Adrenal gland (tissue), 12 donors: ENCODE measurements around the gene MKNK1. TPM values are rescaled to one million over a fixed set of nuclear protein-coding genes. Genes with fewer than 3 reads are reported as not detected.

ENCODE experiments used
- DNase-seq, 7 donors: peaks; one replicate each; pipeline ENCODE4 v3.0.0-alpha.2; 2019 to 2020
- H3K27ac ChIP-seq, 5 donors: fragments of 200-600 bp; sonication (generic) in 4 of 5; 1 replicate in 3 of 5; 2 replicates in 2 of 5; pipeline versions ENCODE4 v1.5.1 to v1.8.0; 2016 to 2020; ENCODE audit warnings: mild to moderate bottlenecking in 1 of 5
- H3K27me3 ChIP-seq: fragments of 200-600 bp; 2 replicates; pipeline ENCODE4 v1.8.0; 2021
- H3K36me3 ChIP-seq, 2 donors: fragments of 200-600 bp; replicated peaks in 1 of 2; 1 replicate in 1 of 2; 2 replicates in 1 of 2; pipeline versions ENCODE4 v1.5.1 to v1.8.0; 2018 to 2022
- H3K4me1 ChIP-seq, 2 donors: fragments of 200-600 bp; replicated peaks in 1 of 2; 1 replicate in 1 of 2; 2 replicates in 1 of 2; pipeline versions ENCODE4 v1.5.1 to v1.8.0; 2018 to 2021
- H3K4me3 ChIP-seq, 4 donors: fragments of 200-600 bp; sonication (generic) in 3 of 4; one replicate each; pipeline ENCODE4 v1.5.1; 2016 to 2018
- H3K9me3 ChIP-seq, 3 donors: fragments of 200-600 bp; sonication (generic) in 1 of 3; replicated peaks in 1 of 3; 1 replicate in 2 of 3; 2 replicates in 1 of 3; pipeline versions ENCODE4 v1.5.1 to v1.8.0; 2016 to 2021
- POLR2A ChIP-seq, 2 donors: fragments of 450-650 bp; IDR thresholded peaks; one replicate each; pipeline ENCODE4 v1.6.1; 2017; ENCODE audit warnings: antibody characterized with exemption in 2 of 2, mild to moderate bottlenecking in 2 of 2, moderate library complexity in 1 of 2
- WGBS, 4 donors: extraction: QIAGEN DNeasy Blood & Tissue Kit in 2 of 4; methylation state at CpG; one replicate each; pipeline versions ENCODE4 v1.1.5 to v1.1.7; 2013 to 2017; 5-methylcytosine and 5-hydroxymethylcytosine counted together
- intact Hi-C, 2 donors: fragments of 100-400 bp; cut with DNase I; formaldehyde crosslinking; loops; one replicate each; pipeline versions ENCODE4 v1.14.1 to v1.15.0; 2022 to 2023
- polyA plus RNA-seq, 3 donors: library from polyadenylated mRNA; stranded (reverse); fragments of 200-250 nt in 2 of 3; fragments of 350-450 nt in 1 of 3; fragmentation: Illumina TruSeq in 1 of 3; extraction: RNeasy Lipid Tissue Mini Kit (QIAGEN cat#74804) in 1 of 3; gene quantifications; one replicate each; pipeline ENCODE4 v1.2.3, GENCODE V29; 2013 to 2014
- total RNA-seq, 9 donors: library from RNA; depleted of rRNA in 4 of 9; stranded (reverse); fragments of >200 nt in 4 of 9; fragments of 120-200 nt in 1 of 9; fragmentation: NEBNext Ultra II Directional in 1 of 9; extraction: Animal tissue kit (Norgen Biotek cat#: 25700) in 1 of 9; gene quantifications; one replicate each; pipeline versions ENCODE4 v1.1.0 to v1.2.4, GENCODE V29; 2013 to 2023
- TF ChIP-seq, protein P1 (sequence below), 6 experiments: fragments of 450-650 bp in 4 of 6; fragments of 200-600 bp in 2 of 6; sonication (generic) in 1 of 6; IDR thresholded peaks; 1 replicate in 5 of 6; 2 replicates in 1 of 6; pipeline versions ENCODE4 v1.5.1 to v1.8.0; 2016 to 2021; ENCODE audit warnings: antibody characterized with exemption in 6 of 6, mild to moderate bottlenecking in 2 of 6, moderate library complexity in 1 of 6
- donor health status: healthy with polysubstance abuse.
- donor health status: Bipolar disorder and iron deficiency.
- donor health status: DM: yes; HTN: yes; CAD: no.
- donor health status: DM: no; HTN: no; CAD: no.
- donor health status: DM: no; HTN: no; CAD: no.
- donor health status: DM: yes; HTN: yes; CAD: no.

Gene MKNK1
- total and polyA plus RNA-seq, 12 donors: 29.6 to 83.0 (median 46.5) TPM

- DNase-seq: no peak
- Histone ChIP-seq H3K4me1 (peaks cover 0 to 24% of the 10 kb centered on the region in 2 donors), H3K36me3 (peaks cover 0 to 52% of the 10 kb centered on the region in 2 donors), H3K27me3 (no peaks in the 10 kb centered on the region), H3K9me3 (no peaks in the 10 kb centered on the region), H3K27ac (peak overlapping the region in 2 of 5 donors; percentile 28 to 73), H3K4me3 (no peak overlapping the region)
- intact Hi-C loops: no loop called here
- TF ChIP-seq, protein P1, sequence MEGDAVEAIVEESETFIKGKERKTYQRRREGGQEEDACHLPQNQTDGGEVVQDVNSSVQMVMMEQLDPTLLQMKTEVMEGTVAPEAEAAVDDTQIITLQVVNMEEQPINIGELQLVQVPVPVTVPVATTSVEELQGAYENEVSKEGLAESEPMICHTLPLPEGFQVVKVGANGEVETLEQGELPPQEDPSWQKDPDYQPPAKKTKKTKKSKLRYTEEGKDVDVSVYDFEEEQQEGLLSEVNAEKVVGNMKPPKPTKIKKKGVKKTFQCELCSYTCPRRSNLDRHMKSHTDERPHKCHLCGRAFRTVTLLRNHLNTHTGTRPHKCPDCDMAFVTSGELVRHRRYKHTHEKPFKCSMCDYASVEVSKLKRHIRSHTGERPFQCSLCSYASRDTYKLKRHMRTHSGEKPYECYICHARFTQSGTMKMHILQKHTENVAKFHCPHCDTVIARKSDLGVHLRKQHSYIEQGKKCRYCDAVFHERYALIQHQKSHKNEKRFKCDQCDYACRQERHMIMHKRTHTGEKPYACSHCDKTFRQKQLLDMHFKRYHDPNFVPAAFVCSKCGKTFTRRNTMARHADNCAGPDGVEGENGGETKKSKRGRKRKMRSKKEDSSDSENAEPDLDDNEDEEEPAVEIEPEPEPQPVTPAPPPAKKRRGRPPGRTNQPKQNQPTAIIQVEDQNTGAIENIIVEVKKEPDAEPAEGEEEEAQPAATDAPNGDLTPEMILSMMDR (IDR thresholded peaks at IDR 0.05): no peak
- no peak for TF ChIP-seq POLR2A (IDR thresholded peaks at IDR 0.05)
- WGBS, 4 donors: 78 to 87% (median 83%) methylated on average over 4 of the region's 4 CpGs
Observed at GRCh38 chr1:46581681-46582455, 22.2 kb downstream of the MKNK1 start.

DNA sequence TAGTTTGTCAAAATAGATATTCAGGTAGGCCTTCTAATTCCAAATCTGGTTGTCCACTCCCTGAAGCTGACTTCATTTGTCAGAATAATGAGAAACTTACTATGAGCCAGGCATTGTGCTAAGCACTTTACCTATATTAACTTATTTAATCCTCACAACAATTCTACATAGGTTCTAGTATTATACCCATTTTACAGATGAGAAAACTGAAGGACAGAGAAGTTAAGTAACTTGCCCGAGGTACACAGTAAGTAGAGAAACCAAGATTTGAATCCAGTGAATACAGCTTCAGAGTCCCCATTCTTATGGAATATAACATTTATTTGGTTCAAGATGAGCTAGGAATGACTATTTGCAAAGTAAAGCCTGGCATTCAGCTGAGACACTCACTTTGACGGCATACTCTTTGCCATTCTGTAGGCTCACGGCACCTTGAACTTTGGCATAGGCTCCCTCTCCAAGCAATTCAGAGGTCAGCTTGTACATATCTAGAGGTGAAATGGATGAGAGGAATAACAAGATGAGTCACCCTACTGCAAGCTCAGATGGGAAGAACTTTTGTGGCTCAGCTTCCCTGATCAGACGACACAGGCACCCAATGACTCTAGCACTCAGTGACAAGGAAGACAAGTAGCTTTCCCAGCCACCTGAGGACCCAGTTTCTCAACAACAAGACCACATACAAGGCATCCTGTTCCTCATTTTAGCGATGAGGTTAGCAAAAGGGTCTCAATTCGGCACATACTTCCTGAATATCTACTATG, 23.7 kb downstream of the MKNK1 start:
- WGBS, 4 donors: 75 to 83% (median 79%) methylated on average over 5 to 6 of the region's 6 CpGs
- Histone ChIP-seq H3K27ac (peak overlapping the region in 2 of 5 donors; percentile 23 to 42), H3K36me3 (peaks cover 0 to 55% of the 10 kb centered on the region in 2 donors), H3K9me3 (no peaks in the 10 kb centered on the region), H3K4me3 (no peak overlapping the region), H3K4me1 (peaks cover 0 to 8% of the 10 kb centered on the region in 2 donors), H3K27me3 (no peaks in the 10 kb centered on the region)
- intact Hi-C loops: no loop called here
- TF ChIP-seq, protein P1 (IDR thresholded peaks at IDR 0.05): no peak
- TF ChIP-seq POLR2A (IDR thresholded peaks at IDR 0.05): no peak
- peak in 1 of 7 donors; percentile 36 for DNase-seq

DNA sequence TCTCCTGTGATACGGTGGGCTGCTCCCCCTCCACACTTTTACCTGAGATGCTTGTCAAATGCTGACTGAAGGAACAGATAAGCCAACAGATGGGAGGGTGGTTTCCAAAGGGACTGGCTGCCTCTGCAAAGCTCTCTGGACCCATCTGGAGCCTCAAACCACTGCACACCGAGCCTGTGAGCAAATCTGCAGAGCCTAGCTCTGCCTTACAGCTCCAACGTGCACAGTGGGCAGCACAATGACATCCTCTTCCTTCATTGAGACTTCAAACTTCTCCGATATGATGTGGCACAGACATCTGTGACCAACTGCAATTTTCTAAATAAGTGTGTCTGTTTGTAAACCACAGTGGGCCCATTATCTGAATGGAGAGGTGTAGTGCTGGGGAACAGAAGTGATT, 26.4 kb downstream of the MKNK1 start:
- Histone ChIP-seq H3K4me1 (peaks cover 0 to 7% of the 10 kb centered on the region in 2 donors), H3K27me3 (no peaks in the 10 kb centered on the region), H3K27ac (no peak overlapping the region), H3K4me3 (no peak overlapping the region), H3K36me3 (peaks cover 0 to 61% of the 10 kb centered on the region in 2 donors), H3K9me3 (no peaks in the 10 kb centered on the region)
- TF ChIP-seq, protein P1 (IDR thresholded peaks at IDR 0.05): no peak
- TF ChIP-seq POLR2A (IDR thresholded peaks at IDR 0.05): no peak
- intact Hi-C loops: no loop called here
- 85 to 91% (median 88%) methylated on average over 4 of the region's 4 CpGs for WGBS, 4 donors
- DNase-seq: no peak

DNA sequence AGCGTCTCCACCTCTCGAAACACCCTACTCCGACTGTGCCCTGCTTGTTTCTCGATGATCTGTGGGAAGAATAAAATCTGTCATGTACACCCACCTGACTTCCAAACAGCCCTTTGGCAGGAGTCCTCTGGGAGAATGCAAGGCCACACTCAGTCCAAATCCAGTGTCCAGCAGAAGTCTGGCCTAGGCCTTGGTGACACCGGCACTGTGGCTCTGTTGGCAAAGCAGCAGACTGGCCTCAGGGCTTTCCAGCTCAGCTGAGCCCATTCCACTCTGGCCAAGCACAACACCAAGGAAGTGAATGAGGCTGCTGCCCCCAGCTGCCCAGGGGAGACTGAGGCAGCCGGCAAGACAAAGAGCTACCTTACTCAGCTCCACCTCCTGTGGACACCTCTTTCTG, 27.5 kb downstream of the MKNK1 start:
- Histone ChIP-seq H3K4me3 (no peak overlapping the region), H3K9me3 (no peaks in the 10 kb centered on the region), H3K4me1 (peaks cover 0 to 7% of the 10 kb centered on the region in 2 donors), H3K27ac (no peak overlapping the region), H3K27me3 (no peaks in the 10 kb centered on the region), H3K36me3 (peaks cover 0 to 53% of the 10 kb centered on the region in 2 donors)
- 68 to 86% (median 77%) methylated on average over 5 to 6 of the region's 6 CpGs for WGBS, 4 donors
- intact Hi-C loops: no loop called here
- no peak for TF ChIP-seq POLR2A (IDR thresholded peaks at IDR 0.05)
- TF ChIP-seq, protein P1 (IDR thresholded peaks at IDR 0.05): no peak
- peak in 2 of 7 donors; percentile 37 to 38 for DNase-seq
